ENCODE measurements around the gene ZBED5.
A peak's percentile ranks its signal among the peaks of the same experiment; 100 is the strongest.
"Not testable (repeated sequence)": the region's sequence is repeated elsewhere in the genome, so short reads cannot be mapped to it uniquely, and the experiment has no call there.

The ZBED5 gene

DNA sequence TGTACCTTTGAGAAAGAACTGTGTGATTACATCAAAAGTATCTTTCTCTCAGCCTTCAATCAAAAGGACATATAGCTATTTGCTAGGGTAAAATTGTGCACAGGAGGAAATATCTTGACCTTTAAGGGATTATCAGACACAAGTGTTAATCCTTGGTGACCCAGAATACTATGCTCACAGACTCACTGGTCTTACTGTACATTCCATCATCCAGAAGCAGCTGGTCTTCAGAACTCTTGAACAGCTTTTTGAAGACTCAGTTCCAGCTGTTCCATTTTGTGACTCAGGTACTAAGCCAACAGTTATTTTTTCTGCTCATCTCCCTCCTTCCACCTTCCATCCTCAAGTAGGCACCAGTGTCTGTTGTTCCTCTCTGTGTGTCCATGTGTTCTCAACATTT lies 19.8 kb downstream of the ZBED5 start:
- Mint-ChIP-seq H3K27ac (no peak overlapping the region), H3K27me3 (ENCODE audit: low read depth) (no peaks in the 10 kb centered on the region), H3K9me3 (no peaks in the 10 kb centered on the region), H3K4me1 (ENCODE audit: low read depth) (peaks cover 3% of the 10 kb centered on the region), H3K4me3 (no peak overlapping the region), H3K36me3 (ENCODE audit: low read depth) (peaks cover 2% of the 10 kb centered on the region)
- no peak for DNase-seq (ENCODE audit: low spot score)

DNA sequence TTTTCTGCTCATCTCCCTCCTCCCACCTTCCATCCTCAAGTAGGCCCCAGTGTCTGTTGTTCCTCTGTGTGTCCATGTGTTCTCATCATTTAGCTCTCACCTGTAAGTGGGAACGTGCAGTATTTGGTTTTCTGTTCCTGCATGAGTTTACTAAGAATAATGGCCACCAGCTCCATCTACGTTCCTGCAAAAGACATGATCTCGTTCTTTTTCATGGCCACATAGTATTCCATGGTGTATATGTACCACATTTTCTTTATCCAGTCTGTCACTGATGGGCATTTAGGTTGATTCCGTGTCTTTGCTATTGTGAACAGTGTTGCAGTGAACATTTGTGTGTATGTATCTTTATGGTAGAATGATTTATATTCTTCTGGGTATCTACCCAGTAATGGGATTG lies 21.0 kb downstream of the ZBED5 start:
- H3K4me1 Mint-ChIP-seq (ENCODE audit: low read depth); H3K9me3 Mint-ChIP-seq; H3K27ac Mint-ChIP-seq; H3K4me3 Mint-ChIP-seq; H3K27me3 Mint-ChIP-seq (ENCODE audit: low read depth); H3K36me3 Mint-ChIP-seq (ENCODE audit: low read depth); DNase-seq (ENCODE audit: low spot score): not testable (repeated sequence)

DNA sequence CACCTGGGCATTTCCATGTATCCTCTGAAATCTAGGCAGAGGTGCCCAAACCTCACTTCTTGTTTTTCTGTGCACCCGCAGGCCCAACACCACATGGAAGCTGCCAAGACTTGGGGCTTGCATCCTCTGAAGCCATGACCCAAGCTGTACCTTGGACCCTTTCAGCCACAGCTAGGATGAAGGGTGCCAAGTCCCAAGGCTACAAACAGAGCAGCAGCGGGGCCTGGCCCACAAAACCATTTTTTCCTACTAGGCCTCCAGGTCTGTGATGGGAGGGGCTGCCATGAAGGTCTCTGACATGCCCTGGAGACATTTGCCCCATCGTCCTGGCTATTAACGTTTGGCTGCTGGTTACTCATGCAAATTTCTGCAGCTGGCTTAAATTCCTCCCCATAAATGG lies 28.7 kb downstream of the ZBED5 start:
- no peak overlapping the region for H3K4me3 Mint-ChIP-seq
- no peaks in the 10 kb centered on the region for H3K9me3 Mint-ChIP-seq
- peaks cover 5% of the 10 kb centered on the region for H3K36me3 Mint-ChIP-seq (ENCODE audit: low read depth)
- H3K27me3 Mint-ChIP-seq (ENCODE audit: low read depth): no peaks in the 10 kb centered on the region
- DNase-seq (ENCODE audit: low spot score): no peak
- H3K27ac Mint-ChIP-seq: no peak overlapping the region
- H3K4me1 Mint-ChIP-seq (ENCODE audit: low read depth): peaks cover 6% of the 10 kb centered on the region

DNA sequence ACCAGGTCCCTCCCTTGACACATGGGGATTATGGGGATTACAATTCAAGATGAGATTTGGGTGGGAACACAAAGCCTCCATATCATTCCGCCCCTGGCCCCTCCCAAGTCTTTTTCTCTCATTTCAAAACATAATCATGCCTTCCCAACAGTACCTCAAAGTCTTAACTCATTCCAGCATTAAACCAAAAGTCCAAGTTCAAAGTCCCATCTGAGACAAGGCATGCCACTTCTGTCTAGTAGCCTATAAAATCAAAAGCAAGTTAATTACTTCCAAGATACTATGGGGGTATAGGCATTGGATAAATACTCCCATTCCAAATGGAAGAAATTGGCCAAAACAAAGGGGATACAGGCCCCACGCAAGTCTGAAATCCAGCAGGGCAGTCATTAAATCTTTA lies 29.5 kb downstream of the ZBED5 start:
- DNase-seq (ENCODE audit: low spot score): no peak
- Mint-ChIP-seq H3K27ac (no peak overlapping the region), H3K4me3 (no peak overlapping the region), H3K4me1 (ENCODE audit: low read depth) (peaks cover 6% of the 10 kb centered on the region), H3K36me3 (ENCODE audit: low read depth) (peaks cover 5% of the 10 kb centered on the region), H3K27me3 (ENCODE audit: low read depth) (no peaks in the 10 kb centered on the region), H3K9me3 (no peaks in the 10 kb centered on the region)

DNA sequence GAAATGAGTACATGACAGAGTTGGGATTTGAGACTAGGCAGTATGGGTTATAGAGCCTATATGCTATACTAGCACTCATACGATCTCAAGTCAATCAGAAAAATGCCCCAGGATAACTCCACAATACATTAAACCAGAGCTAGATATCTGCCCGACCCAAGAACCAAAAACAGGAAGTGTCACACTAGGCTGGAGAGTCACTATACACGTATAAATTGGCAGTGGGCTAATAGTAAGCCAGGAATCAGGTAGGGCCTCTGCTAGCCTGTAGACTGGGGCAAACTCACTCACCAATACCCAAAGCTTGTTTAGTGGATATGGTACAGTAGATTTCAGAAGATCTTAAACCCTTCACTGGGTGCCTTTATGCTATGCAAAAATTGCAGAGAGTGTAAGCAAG lies 33.0 kb downstream of the ZBED5 start:
- Mint-ChIP-seq H3K4me3 (no peak overlapping the region), H3K36me3 (ENCODE audit: low read depth) (peaks cover 3% of the 10 kb centered on the region), H3K27me3 (ENCODE audit: low read depth) (no peaks in the 10 kb centered on the region), H3K4me1 (ENCODE audit: low read depth) (peaks cover 10% of the 10 kb centered on the region), H3K9me3 (no peaks in the 10 kb centered on the region), H3K27ac (no peak overlapping the region)
- DNase-seq (ENCODE audit: low spot score): no peak

DNA sequence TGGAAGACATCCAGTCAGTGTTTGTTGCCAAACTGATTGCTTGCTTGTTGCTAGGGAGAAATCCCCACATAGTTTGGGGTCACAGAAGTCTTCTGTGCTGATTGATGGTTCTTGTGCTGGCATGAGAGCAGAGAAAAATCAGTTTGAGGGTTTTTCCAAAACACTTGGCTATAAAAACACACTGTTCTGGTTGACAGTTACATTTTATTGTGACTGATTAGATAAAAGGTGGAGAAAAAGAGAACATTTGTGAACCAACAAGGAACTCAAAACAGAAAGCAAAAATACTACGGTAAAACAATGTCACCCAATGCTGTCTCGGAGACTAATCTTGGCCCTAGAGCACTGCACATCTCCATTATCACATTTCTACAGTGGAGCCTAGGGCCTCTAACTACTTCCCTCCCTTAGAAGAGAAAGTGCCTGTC lies 34.7 kb downstream of the ZBED5 start:
- no peak overlapping the region for H3K4me3 Mint-ChIP-seq
- H3K27me3 Mint-ChIP-seq (ENCODE audit: low read depth): no peaks in the 10 kb centered on the region
- no peak for DNase-seq (ENCODE audit: low spot score)
- peaks cover 10% of the 10 kb centered on the region for H3K4me1 Mint-ChIP-seq (ENCODE audit: low read depth)
- H3K36me3 Mint-ChIP-seq (ENCODE audit: low read depth): peaks cover 3% of the 10 kb centered on the region
- H3K27ac Mint-ChIP-seq: peak overlapping the region; percentile 64
- no peaks in the 10 kb centered on the region for H3K9me3 Mint-ChIP-seq

DNA sequence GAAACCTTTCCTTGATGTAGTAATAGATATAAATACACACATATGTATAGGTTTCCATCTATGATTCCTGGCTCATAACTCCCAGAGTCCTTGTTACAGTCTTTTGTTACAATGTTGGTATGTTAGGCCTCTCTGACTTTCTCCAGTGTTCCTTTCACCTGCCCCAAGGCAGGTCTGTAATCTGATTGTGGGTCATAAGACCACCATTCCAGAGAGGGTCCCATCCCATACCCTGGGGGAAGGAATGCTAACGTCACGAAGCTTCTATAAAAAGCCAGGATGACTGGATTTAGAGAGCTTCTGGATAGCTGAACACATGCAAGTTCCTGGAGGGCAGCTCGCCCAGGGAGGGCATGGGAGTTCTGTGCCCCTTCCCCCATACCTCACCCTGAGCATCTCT lies 35.4 kb downstream of the ZBED5 start:
- not testable (repeated sequence) for DNase-seq (ENCODE audit: low spot score); H3K36me3 Mint-ChIP-seq (ENCODE audit: low read depth); H3K27ac Mint-ChIP-seq; H3K27me3 Mint-ChIP-seq (ENCODE audit: low read depth); H3K9me3 Mint-ChIP-seq; H3K4me3 Mint-ChIP-seq
- peaks cover 10% of the 10 kb centered on the region for H3K4me1 Mint-ChIP-seq (ENCODE audit: low read depth)

DNA sequence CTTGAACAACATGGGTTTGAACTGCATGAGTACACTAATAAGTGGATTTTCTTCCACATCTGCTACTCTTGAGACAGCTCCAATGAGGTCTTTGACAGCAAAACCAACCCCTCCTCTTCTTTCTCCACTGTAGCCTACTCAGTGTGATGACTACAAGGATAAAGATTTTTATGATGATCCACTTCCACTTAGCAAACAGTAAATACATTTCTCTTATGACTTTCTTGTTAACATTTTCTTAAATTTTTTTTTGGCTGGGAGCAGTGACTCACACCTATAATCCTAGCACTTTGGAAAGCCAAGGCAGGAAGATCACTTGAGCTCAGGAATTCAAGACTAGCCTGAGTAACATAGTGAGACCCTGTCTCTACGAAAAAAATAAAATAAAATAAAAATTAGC lies 39.3 kb downstream of the ZBED5 start:
- Mint-ChIP-seq H3K9me3 (no peaks in the 10 kb centered on the region), H3K36me3 (ENCODE audit: low read depth) (no peaks in the 10 kb centered on the region), H3K27me3 (ENCODE audit: low read depth) (peaks cover 2% of the 10 kb centered on the region), H3K27ac (no peak overlapping the region), H3K4me1 (ENCODE audit: low read depth) (peaks cover 4% of the 10 kb centered on the region), H3K4me3 (no peak overlapping the region)
- no peak for DNase-seq (ENCODE audit: low spot score)

DNA sequence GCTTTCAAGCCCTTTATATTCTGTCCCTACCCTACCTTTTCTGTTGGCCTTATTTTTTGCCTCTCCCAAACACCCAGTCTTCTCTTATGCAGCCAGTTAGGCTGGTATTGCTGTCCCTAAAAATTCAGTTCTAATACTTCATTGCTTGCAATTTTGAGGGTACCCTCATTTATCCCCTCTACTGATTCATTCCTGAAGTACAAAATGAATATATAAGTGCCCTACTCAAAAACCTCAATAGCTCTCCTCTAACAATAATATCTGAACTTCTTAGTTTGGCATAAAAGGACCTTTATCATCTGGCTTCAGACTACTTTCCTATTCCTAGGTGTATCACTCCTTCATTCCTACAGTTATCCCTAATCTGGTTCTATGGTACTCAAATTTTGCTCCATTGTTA lies 43.9 kb downstream of the ZBED5 start:
- H3K27ac Mint-ChIP-seq: no peak overlapping the region
- no peak overlapping the region for H3K4me3 Mint-ChIP-seq
- peaks cover 10% of the 10 kb centered on the region for H3K4me1 Mint-ChIP-seq (ENCODE audit: low read depth)
- no peaks in the 10 kb centered on the region for H3K9me3 Mint-ChIP-seq
- DNase-seq (ENCODE audit: low spot score): no peak
- no peaks in the 10 kb centered on the region for H3K36me3 Mint-ChIP-seq (ENCODE audit: low read depth)
- peaks cover 2% of the 10 kb centered on the region for H3K27me3 Mint-ChIP-seq (ENCODE audit: low read depth)

DNA sequence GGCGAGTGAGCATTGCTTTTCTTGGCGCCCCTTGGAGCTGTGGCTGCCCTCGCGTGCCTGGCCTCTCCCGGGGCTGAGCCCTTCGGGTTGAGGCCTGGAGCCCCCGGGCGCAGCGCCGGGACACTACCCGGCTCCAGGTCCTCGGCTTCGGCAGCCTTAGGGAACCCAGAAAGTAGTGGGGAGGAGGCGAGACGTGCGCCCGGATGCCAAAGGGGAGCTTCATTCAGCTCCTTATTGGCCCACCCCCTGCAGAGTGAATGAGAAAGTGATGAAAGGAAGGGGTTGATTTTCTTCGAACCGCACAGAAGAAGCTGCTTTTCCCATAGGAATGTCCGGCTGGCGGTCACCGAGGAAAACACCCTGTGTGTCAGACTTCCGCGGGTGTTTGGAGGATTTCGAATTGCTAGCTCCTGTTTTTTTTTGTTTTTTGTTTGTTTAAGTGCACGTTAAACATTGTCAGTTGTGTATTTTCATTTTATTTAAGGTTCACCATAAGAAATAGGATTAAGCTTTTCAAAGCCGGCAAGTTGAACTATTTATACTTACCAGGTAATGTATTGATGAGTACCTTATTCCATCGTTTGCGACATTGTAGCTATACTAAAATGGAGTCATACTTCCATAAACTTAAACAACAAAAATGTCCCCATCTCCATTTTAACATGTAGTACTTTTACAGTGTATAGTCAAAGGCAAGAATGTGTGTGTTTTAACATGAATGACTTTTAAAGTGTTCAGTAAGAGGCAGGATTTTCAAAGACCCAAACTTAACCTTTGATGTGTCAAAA lies 48.3 kb downstream of the ZBED5 start:
- Mint-ChIP-seq H3K9me3 (no peaks in the 10 kb centered on the region), H3K27ac (peak overlapping the region; percentile 97), H3K4me3 (peak overlapping the region; percentile 95), H3K4me1 (ENCODE audit: low read depth) (peaks cover 32% of the 10 kb centered on the region), H3K36me3 (ENCODE audit: low read depth) (peaks cover 38% of the 10 kb centered on the region), H3K27me3 (ENCODE audit: low read depth) (no peaks in the 10 kb centered on the region)
- no peak for DNase-seq (ENCODE audit: low spot score)

DNA sequence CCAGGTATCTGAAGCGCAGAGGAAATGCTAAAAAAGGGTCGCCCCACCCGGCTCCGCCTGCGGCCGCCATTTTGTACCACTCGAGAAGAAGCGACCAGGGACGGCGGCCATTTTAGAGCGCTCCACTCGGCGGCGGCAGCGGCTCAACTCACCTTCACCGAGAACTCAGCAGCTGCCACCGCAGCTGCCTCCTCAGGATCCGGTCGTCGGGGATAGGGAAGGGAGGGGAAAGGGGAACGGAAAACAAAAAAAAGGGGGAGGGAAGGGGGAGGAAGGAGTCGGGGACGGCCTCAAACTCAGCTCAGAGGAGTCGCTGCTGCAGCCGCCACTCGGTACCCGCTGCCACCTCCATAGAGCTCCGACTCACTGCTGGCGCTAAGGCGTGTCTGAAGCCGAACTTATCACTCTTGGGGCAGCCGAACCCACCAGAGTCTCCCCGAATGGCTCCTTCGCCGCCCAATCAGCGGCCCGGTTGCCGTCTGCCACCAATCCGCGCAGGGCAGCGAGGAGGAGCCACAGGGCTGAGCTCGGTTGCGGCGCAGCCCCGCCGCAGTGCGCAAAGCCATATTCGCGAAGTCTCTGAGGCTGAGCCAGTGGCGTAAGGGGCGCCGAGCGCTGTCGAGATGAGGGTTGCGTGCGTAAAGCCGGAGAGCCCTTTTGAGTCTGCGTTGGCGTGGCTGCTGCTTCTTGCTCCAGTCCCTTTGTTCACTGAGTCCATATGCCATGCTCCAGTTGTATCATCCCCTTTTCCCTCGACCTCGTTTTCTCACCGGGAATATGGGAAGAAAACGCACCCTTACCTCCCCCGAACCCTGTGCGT lies 49.1 kb downstream of the ZBED5 start, which contains the start of gene EIF4G2:
Gene EIF4G2 (minus strand): TSS at position 374 of the 820 bp plus-strand sequence.
- Mint-ChIP-seq H3K9me3 (no peaks in the 10 kb centered on the region), H3K36me3 (ENCODE audit: low read depth) (peaks cover 46% of the 10 kb centered on the region), H3K27ac (peak within 1 kb of the TSS; percentile 97), H3K4me3 (peak within 1 kb of the TSS; percentile 95), H3K27me3 (ENCODE audit: low read depth) (no peaks in the 10 kb centered on the region), H3K4me1 (ENCODE audit: low read depth) (peaks cover 37% of the 10 kb centered on the region)
- DNase-seq (ENCODE audit: low spot score): peak; percentile 99

DNA sequence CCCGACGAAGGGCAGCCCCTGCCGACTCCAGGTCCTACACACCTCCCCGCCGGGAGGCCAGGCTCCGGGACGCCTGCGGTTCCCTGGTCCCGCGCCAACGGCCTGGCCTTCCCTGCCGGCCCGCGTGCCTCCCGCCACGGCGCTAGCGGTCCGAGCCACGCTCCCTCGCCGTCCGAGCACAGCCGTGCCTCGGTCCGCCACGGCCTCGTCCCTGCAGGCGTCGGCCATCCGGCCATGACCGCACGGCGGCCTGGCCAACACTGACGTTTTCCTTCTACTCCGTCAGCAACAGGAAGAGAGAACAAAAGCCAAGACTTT lies 49.7 kb downstream of the ZBED5 start:
- Mint-ChIP-seq H3K27me3 (ENCODE audit: low read depth) (no peaks in the 10 kb centered on the region), H3K4me3 (peak overlapping the region; percentile 95), H3K9me3 (no peaks in the 10 kb centered on the region), H3K4me1 (ENCODE audit: low read depth) (peaks cover 42% of the 10 kb centered on the region), H3K36me3 (ENCODE audit: low read depth) (peaks cover 52% of the 10 kb centered on the region), H3K27ac (peak overlapping the region; percentile 97)
- no peak for DNase-seq (ENCODE audit: low spot score)

DNA sequence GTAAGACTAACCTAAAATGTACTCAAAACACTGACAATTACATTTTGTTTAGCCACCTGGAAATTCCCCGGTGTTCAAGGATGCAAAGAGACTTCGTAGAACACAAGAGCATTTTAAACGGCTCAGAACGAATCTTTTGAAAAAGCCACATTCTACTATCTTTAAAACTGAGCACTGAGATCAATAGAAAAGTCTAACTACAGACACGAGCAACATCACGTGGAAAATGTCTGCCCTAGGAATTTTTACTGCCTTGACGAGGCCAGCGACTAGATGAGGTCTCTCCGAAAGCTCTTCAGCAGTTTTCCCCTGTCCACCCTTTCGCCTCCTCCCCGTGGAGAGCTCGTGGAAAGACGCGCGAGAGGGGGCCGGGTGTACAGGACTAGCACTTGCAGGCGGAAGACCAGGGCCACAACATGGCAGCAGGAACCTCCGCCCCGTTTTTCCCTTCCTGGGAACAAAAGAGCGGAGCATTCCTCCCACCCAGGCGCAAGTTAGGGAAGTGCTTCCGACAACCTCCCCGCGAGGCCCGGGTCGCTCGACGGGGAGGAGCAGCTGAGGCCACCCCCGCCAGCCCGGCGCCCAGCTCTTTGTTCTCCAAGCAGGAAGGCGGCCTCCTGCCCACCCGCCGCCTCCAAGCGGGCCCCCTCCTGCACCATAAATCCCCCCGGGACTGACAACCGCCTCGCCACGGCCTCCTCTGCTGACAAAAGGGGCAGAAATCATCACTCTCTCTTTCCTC lies 50.2 kb downstream of the ZBED5 start:
- H3K36me3 Mint-ChIP-seq (ENCODE audit: low read depth): peaks cover 56% of the 10 kb centered on the region
- H3K27ac Mint-ChIP-seq: peak overlapping the region; percentile 97
- peak; percentile 35 for DNase-seq (ENCODE audit: low spot score)
- H3K9me3 Mint-ChIP-seq: no peaks in the 10 kb centered on the region
- peak overlapping the region; percentile 95 for H3K4me3 Mint-ChIP-seq
- H3K4me1 Mint-ChIP-seq (ENCODE audit: low read depth): peaks cover 42% of the 10 kb centered on the region
- H3K27me3 Mint-ChIP-seq (ENCODE audit: low read depth): no peaks in the 10 kb centered on the region

DNA sequence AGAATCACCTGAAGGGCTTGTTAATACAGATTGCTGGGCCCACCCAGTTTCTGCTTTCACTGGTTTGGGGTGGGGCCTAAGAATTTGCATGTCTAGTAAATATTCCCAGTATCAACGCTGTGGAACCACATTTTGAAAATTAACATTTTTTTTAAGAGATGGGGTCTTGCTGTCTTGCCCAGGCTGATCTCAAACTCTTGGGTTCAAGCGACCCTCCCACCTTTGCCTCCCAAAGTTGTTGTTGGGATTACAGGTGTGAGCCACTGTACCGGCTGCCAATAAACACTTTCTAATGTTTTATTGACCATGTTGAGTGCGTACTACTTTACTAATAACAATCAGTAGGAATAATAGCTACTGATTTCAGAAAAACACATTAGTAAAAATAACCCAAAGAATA lies 51.6 kb downstream of the ZBED5 start:
- no peak for DNase-seq (ENCODE audit: low spot score)
- no peaks in the 10 kb centered on the region for H3K9me3 Mint-ChIP-seq
- H3K36me3 Mint-ChIP-seq (ENCODE audit: low read depth): peaks cover 69% of the 10 kb centered on the region
- no peaks in the 10 kb centered on the region for H3K27me3 Mint-ChIP-seq (ENCODE audit: low read depth)
- H3K4me1 Mint-ChIP-seq (ENCODE audit: low read depth): peaks cover 52% of the 10 kb centered on the region
- no peak overlapping the region for H3K27ac Mint-ChIP-seq
- peak overlapping the region; percentile 95 for H3K4me3 Mint-ChIP-seq

Data from T-helper 2 cell treated with Interferon-gamma antibody and Interleukin-4, amounts not matched to agents 5 μg/mL and 100 μg/mL, for 36 hours (primary cell).